HepG2 (cell line): Measurements from ENCODE around the gene AP1G1. TPM values are rescaled to one million over a fixed set of nuclear protein-coding genes. Genes with fewer than 3 reads are reported as not detected.
A peak's percentile ranks its signal among the peaks of the same experiment; 100 is the strongest.

ENCODE experiments used
- CREB1 ChIP-seq, 2 experiments: fragments of 450-650 bp in 1 of 2; IDR thresholded peaks; 2 replicates each; pipeline ENCODE4 v1.6.1; 2016 to 2017; ENCODE audit warnings: control low read depth in 1 of 2, mild to moderate bottlenecking in 1 of 2, missing compliant biosample characterization in 1 of 2, missing genetic modification characterization in 1 of 2
- FOXM1 ChIP-seq: sonication (generic); formaldehyde crosslinking; IDR thresholded peaks from 2 replicates; pipeline ENCODE4 v1.5.0; 2020; ENCODE audit warnings: missing genetic modification reagents
- IRX3 ChIP-seq: sonication (generic); formaldehyde crosslinking; IDR thresholded peaks from 2 replicates; pipeline ENCODE4 v1.8.1; 2023; ENCODE audit warnings: mild to moderate bottlenecking, low read depth, missing genetic modification reagents, borderline replicate concordance
- NFIB ChIP-seq: sonication (generic); formaldehyde crosslinking; IDR thresholded peaks from 2 replicates; pipeline ENCODE4 v1.9.0; 2021; ENCODE audit warnings: missing genetic modification reagents, mild to moderate bottlenecking, borderline replicate concordance
- PRMT3 ChIP-seq: sonication (generic); formaldehyde crosslinking; IDR thresholded peaks from 2 replicates; pipeline ENCODE4 v1.8.1; 2022; ENCODE audit warnings: low read depth, mild to moderate bottlenecking, moderate library complexity, missing genetic modification reagents, borderline replicate concordance
- RAD21 ChIP-seq: fragments of 450-650 bp; formaldehyde crosslinking; IDR thresholded peaks from 2 replicates; pipeline ENCODE4 v1.5.0; 2020; ENCODE audit warnings: mild to moderate bottlenecking
- STAG1 ChIP-seq: sonication (generic); formaldehyde crosslinking; IDR thresholded peaks from 2 replicates; pipeline ENCODE4 v1.4.0; 2020; ENCODE audit warnings: missing genetic modification reagents
- TBP ChIP-seq: sonication (generic); formaldehyde crosslinking; IDR thresholded peaks from 2 replicates; pipeline ENCODE4 v1.5.0; 2020; ENCODE audit warnings: missing genetic modification reagents
- ZNF382 ChIP-seq: sonication (generic); formaldehyde crosslinking; IDR thresholded peaks from 2 replicates; pipeline ENCODE4 v1.5.0; 2020; ENCODE audit warnings: missing genetic modification reagents, mild to moderate bottlenecking, borderline replicate concordance
- ZNF558 ChIP-seq: sonication (generic); formaldehyde crosslinking; IDR thresholded peaks from 2 replicates; pipeline ENCODE4 v1.9.0; 2022; ENCODE audit warnings: mild to moderate bottlenecking, missing genetic modification reagents, borderline replicate concordance
- ZNF564 ChIP-seq: sonication (generic); formaldehyde crosslinking; IDR thresholded peaks from 2 replicates; pipeline ENCODE4 v1.8.1; 2023; ENCODE audit warnings: mild to moderate bottlenecking, missing genetic modification reagents
- polyA plus RNA-seq, 8 experiments: library from polyadenylated mRNA; depleted of rRNA in 3 of 8; stranded (reverse) in 7 of 8; unstranded in 1 of 8; fragments of >200 nt; fragmentation: Illumina TruSeq in 4 of 8; extraction: Trizol in 4 of 8; gene quantifications; 2 replicates each; pipeline versions ENCODE4 v1.2.1 to v1.2.3, GENCODE V29; 2011 to 2016; ENCODE audit warnings: low read depth in 4 of 8, missing spikeins in 1 of 8, mixed read lengths in 1 of 8; ENCODE audit not compliant: insufficient read depth in 1 of 8
- total RNA-seq, 5 experiments: library from RNA; depleted of rRNA; stranded (reverse); fragments of >200 nt; fragmentation: Illumina TruSeq; extraction: Trizol; gene quantifications; 2 replicates each; pipeline ENCODE4 v1.2.3, GENCODE V29; 2016; ENCODE audit warnings: low read depth in 1 of 5
- TF ChIP-seq, protein P1 (sequence below): IDR thresholded peaks from 2 replicates; pipeline ENCODE4 v1.6.1; 2012; ENCODE audit warnings: low read depth, low read length, improper control_type of control experiment
- TF ChIP-seq, protein P2 (sequence below): IDR thresholded peaks from 2 replicates; pipeline ENCODE4 v1.6.1; 2012; ENCODE audit warnings: inconsistent platforms
- TF ChIP-seq, protein P3 (sequence below), 2 experiments: fragments of 450-650 bp in 1 of 2; sonication (generic) in 1 of 2; formaldehyde crosslinking; IDR thresholded peaks; 2 replicates each; pipeline versions ENCODE4 v1.5.0 to v1.8.0; 2020 to 2022; ENCODE audit warnings: mild to moderate bottlenecking in 1 of 2, missing genetic modification reagents in 1 of 2
- TF ChIP-seq, protein P4 (sequence below): sonication (generic); formaldehyde crosslinking; IDR thresholded peaks from 2 replicates; pipeline ENCODE4 v1.4.0; 2020; ENCODE audit warnings: low read depth, mild to moderate bottlenecking, missing genetic modification reagents

Gene AP1G1
- total and polyA plus RNA-seq, 2 of the 13 experiments (the other 11 are each of a cell fraction or from before 2014, with no cell fraction given), result 62.2 to 66.2 TPM

DNA sequence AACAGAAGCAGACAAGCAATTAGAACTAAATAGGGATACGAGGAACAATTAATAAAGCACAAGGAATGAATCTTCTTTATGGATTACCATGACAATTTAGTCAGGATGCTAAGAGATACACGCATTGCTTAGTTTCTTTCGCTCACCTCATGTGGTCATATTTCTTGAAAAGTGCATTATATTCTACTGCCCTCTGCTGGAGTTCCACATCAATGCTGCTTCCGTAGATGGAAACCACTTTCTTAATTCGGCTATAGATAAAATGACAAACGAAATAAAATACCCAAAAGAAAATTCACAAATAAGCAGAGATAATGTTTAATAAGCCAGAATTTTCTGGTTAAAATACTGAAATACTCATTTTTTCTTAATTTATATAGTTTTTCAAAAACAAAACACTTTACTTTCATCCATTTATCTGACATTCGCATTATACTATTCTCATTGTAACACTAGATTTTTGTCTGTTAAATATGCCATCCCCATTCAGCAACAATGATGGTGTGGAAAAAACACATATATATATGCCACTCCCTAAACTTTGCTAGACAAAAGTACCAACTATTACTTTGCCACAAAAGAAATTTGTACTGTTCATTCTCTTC is 62.1 kb downstream of the AP1G1 start (continued):
- TF ChIP-seq, protein P1, sequence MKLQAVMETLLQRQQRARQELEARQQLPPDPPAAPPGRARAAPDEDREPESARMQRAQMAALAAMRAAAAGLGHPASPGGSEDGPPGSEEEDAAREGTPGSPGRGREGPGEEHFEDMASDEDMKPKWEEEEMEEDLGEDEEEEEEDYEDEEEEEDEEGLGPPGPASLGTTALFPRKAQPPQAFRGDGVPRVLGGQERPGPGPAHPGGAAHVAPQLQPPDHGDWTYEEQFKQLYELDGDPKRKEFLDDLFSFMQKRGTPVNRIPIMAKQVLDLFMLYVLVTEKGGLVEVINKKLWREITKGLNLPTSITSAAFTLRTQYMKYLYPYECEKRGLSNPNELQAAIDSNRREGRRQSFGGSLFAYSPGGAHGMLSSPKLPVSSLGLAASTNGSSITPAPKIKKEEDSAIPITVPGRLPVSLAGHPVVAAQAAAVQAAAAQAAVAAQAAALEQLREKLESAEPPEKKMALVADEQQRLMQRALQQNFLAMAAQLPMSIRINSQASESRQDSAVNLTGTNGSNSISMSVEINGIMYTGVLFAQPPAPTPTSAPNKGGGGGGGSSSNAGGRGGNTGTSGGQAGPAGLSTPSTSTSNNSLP, result no peak
- TF ChIP-seq, protein P2, sequence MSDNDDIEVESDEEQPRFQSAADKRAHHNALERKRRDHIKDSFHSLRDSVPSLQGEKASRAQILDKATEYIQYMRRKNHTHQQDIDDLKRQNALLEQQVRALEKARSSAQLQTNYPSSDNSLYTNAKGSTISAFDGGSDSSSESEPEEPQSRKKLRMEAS, result no peak
- TF ChIP-seq FOXM1 (no peak), PRMT3 (CRISPR knock-in tag) (no peak), IRX3 (no peak), ZNF382 (CRISPR knock-in tag) (no peak), NFIB (no peak), CREB1 (IDR thresholded peaks at IDR 0.05) (no peak), CREB1 (CRISPR knock-in tag; IDR thresholded peaks at IDR 0.05) (0 out of 2 replicates have a peak, but pooled peaks have one; percentile 27), TBP (CRISPR knock-in tag) (no peak), ZNF558 (CRISPR knock-in tag) (no peak), RAD21 (CRISPR knock-in tag) (peak; percentile 32; the same call in 1 of the 2 replicates), ZNF564 (no peak), STAG1 (CRISPR knock-in tag) (peak; percentile 74)
- TF ChIP-seq, protein P3, sequence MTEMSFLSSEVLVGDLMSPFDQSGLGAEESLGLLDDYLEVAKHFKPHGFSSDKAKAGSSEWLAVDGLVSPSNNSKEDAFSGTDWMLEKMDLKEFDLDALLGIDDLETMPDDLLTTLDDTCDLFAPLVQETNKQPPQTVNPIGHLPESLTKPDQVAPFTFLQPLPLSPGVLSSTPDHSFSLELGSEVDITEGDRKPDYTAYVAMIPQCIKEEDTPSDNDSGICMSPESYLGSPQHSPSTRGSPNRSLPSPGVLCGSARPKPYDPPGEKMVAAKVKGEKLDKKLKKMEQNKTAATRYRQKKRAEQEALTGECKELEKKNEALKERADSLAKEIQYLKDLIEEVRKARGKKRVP (CRISPR knock-in tag; IDR thresholded peaks at IDR 0.05), result no peak
- TF ChIP-seq, protein P4, sequence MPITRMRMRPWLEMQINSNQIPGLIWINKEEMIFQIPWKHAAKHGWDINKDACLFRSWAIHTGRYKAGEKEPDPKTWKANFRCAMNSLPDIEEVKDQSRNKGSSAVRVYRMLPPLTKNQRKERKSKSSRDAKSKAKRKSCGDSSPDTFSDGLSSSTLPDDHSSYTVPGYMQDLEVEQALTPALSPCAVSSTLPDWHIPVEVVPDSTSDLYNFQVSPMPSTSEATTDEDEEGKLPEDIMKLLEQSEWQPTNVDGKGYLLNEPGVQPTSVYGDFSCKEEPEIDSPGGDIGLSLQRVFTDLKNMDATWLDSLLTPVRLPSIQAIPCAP (CRISPR knock-in tag), result no peak
